ENCODE measurements around the gene METTL5.

The METTL5 gene

DNA sequence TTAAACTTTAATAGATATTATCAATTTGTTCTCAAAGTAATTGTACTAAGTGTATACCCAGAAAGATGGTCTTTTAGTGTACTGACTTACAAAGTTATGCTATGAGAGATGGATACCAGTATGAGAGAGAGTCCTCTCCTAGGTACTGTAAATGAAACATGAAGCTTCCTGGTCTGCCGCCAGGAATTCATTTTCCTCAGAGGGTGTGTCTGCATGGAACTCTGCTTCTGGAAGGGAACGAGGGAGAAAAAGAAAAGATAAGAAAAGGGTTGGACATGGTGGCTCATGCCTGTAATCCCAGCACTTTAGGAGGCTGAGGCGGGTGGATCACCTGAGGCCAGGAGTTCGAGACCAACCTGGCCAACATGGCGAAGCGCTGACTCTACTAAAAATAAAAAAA lies 28.3 kb downstream of the METTL5 start:
- TF ChIP-seq ZNF274 (IDR thresholded peaks at IDR 0.05; ENCODE audit: low read depth, low read length) (no peak), SUZ12 (IDR thresholded peaks at IDR 0.05; ENCODE audit: extremely low read depth, insufficient read depth, insufficient read length) (no peak), YY1 (IDR thresholded peaks at IDR 0.05; ENCODE audit: insufficient read depth, insufficient read length) (no peak)

DNA sequence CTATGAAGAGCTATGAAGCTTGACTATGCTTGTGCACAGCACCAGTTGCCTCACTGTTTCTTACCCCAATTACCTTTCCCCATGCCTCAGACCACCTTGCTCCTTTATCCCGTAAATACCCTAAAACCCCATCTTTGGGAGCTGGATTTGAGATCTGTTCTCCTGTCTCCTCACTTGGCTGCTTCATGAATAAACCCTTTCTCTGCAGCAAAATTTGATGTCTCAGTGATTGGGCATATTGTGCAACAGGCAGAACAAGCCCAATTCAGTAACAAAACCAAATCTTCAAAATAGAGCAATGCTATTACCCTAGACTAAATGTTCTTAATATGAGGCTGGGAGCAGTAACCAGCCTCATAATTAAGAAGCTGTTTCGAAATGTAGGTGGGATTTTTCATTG lies 29.5 kb downstream of the METTL5 start:
- TF ChIP-seq SUZ12 (IDR thresholded peaks at IDR 0.05; ENCODE audit: extremely low read depth, insufficient read depth, insufficient read length): no peak
- TF ChIP-seq YY1 (IDR thresholded peaks at IDR 0.05; ENCODE audit: insufficient read depth, insufficient read length): no peak
- TF ChIP-seq ZNF274 (IDR thresholded peaks at IDR 0.05; ENCODE audit: low read depth, low read length): no peak
- no peaks in the 10 kb centered on the region for H3K27me3 ChIP-seq (ENCODE audit: insufficient read depth, insufficient read length)
- H3K4me3 ChIP-seq (ENCODE audit: insufficient read length, low read depth): no peak overlapping the region
- peaks cover 2% of the 10 kb centered on the region for H3K36me3 ChIP-seq (ENCODE audit: insufficient read depth, insufficient read length, low read length)
- no peaks in the 10 kb centered on the region for H3K4me1 ChIP-seq (ENCODE audit: insufficient read depth, insufficient read length)
- DNase-seq (ENCODE audit: low read depth, low spot score): no peak
- H3K9ac ChIP-seq (ENCODE audit: insufficient read length, low read depth): no peak overlapping the region
- peaks cover 4% of the 10 kb centered on the region; the same call in 1 of the 2 replicates for H3K9me3 ChIP-seq (ENCODE audit: insufficient read depth, low read length)

More for the DNA sequence above, 28.3 kb downstream of the METTL5 start:
- Histone ChIP-seq H3K4me3 (ENCODE audit: insufficient read length, low read depth) (no peak overlapping the region), H3K36me3 (ENCODE audit: insufficient read depth, insufficient read length, low read length) (peaks cover 13% of the 10 kb centered on the region), H3K4me1 (ENCODE audit: insufficient read depth, insufficient read length) (no peaks in the 10 kb centered on the region), H3K9me3 (ENCODE audit: insufficient read depth, low read length) (peaks cover 4% of the 10 kb centered on the region; the same call in 1 of the 2 replicates), H3K9ac (ENCODE audit: insufficient read length, low read depth) (no peak overlapping the region), H3K27me3 (ENCODE audit: insufficient read depth, insufficient read length) (no peaks in the 10 kb centered on the region)
- no peak for DNase-seq (ENCODE audit: low read depth, low spot score)

DNA sequence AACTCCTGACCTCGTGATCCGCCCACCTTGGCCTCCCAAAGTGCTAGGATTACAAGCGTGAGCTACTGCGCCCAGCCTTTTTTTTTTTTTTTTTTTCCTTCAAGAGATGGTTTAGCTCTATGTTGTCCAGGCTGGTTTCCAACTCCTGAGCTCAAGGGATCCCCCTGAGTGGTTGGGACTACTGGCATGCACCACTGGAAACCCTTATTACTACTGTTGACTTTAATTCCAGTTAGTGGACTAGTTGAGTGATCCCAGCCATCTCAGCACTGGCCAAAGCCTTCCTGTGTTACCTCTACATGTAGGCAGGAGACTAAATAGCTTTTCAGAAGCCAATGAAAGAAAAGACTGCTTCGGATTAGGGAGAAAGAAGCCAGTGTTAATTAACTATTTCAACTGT lies 34.1 kb downstream of the METTL5 start:
- no peak overlapping the region for H3K4me3 ChIP-seq (ENCODE audit: insufficient read length, low read depth)
- DNase-seq (ENCODE audit: low read depth, low spot score): no peak

GRCh38 chr2:169782513-169782912 lies 42.2 kb downstream of the METTL5 start:
- H3K9ac ChIP-seq (ENCODE audit: insufficient read length, low read depth): no peak overlapping the region
- DNase-seq (ENCODE audit: low read depth, low spot score): no peak
- H3K36me3 ChIP-seq (ENCODE audit: insufficient read depth, insufficient read length, low read length): no peaks in the 10 kb centered on the region
- no peaks in the 10 kb centered on the region for H3K9me3 ChIP-seq (ENCODE audit: insufficient read depth, low read length)
- TF ChIP-seq SUZ12 (IDR thresholded peaks at IDR 0.05; ENCODE audit: extremely low read depth, insufficient read depth, insufficient read length) (no peak), YY1 (IDR thresholded peaks at IDR 0.05; ENCODE audit: insufficient read depth, insufficient read length) (no peak), ZNF274 (IDR thresholded peaks at IDR 0.05; ENCODE audit: low read depth, low read length) (no peak)
- no peaks in the 10 kb centered on the region for H3K27me3 ChIP-seq (ENCODE audit: insufficient read depth, insufficient read length)
- H3K4me3 ChIP-seq (ENCODE audit: insufficient read length, low read depth): no peak overlapping the region
- H3K4me1 ChIP-seq (ENCODE audit: insufficient read depth, insufficient read length): no peaks in the 10 kb centered on the region

More for the DNA sequence above, 34.1 kb downstream of the METTL5 start:
- Histone ChIP-seq H3K36me3 (ENCODE audit: insufficient read depth, insufficient read length, low read length) (no peaks in the 10 kb centered on the region), H3K9ac (ENCODE audit: insufficient read length, low read depth) (no peak overlapping the region), H3K4me1 (ENCODE audit: insufficient read depth, insufficient read length) (no peaks in the 10 kb centered on the region), H3K9me3 (ENCODE audit: insufficient read depth, low read length) (no peaks in the 10 kb centered on the region), H3K27me3 (ENCODE audit: insufficient read depth, insufficient read length) (no peaks in the 10 kb centered on the region)
- TF ChIP-seq ZNF274 (IDR thresholded peaks at IDR 0.05; ENCODE audit: low read depth, low read length) (no peak), YY1 (IDR thresholded peaks at IDR 0.05; ENCODE audit: insufficient read depth, insufficient read length) (no peak), SUZ12 (IDR thresholded peaks at IDR 0.05; ENCODE audit: extremely low read depth, insufficient read depth, insufficient read length) (no peak)

GRCh38 chr2:169781249-169782013 lies 43.3 kb downstream of the METTL5 start:
- TF ChIP-seq ZNF274 (IDR thresholded peaks at IDR 0.05; ENCODE audit: low read depth, low read length) (no peak), SUZ12 (IDR thresholded peaks at IDR 0.05; ENCODE audit: extremely low read depth, insufficient read depth, insufficient read length) (no peak), YY1 (IDR thresholded peaks at IDR 0.05; ENCODE audit: insufficient read depth, insufficient read length) (no peak)
- Histone ChIP-seq H3K9ac (ENCODE audit: insufficient read length, low read depth) (no peak overlapping the region), H3K4me1 (ENCODE audit: insufficient read depth, insufficient read length) (no peaks in the 10 kb centered on the region), H3K9me3 (ENCODE audit: insufficient read depth, low read length) (no peaks in the 10 kb centered on the region), H3K4me3 (ENCODE audit: insufficient read length, low read depth) (no peak overlapping the region), H3K36me3 (ENCODE audit: insufficient read depth, insufficient read length, low read length) (no peaks in the 10 kb centered on the region), H3K27me3 (ENCODE audit: insufficient read depth, insufficient read length) (no peaks in the 10 kb centered on the region)
- DNase-seq (ENCODE audit: low read depth, low spot score): no peak

GRCh38 chr2:169778446-169778845 lies 46.3 kb downstream of the METTL5 start:
- Histone ChIP-seq H3K27me3 (ENCODE audit: insufficient read depth, insufficient read length) (no peaks in the 10 kb centered on the region), H3K36me3 (ENCODE audit: insufficient read depth, insufficient read length, low read length) (no peaks in the 10 kb centered on the region), H3K4me1 (ENCODE audit: insufficient read depth, insufficient read length) (no peaks in the 10 kb centered on the region), H3K9me3 (ENCODE audit: insufficient read depth, low read length) (no peaks in the 10 kb centered on the region), H3K4me3 (ENCODE audit: insufficient read length, low read depth) (no peak overlapping the region), H3K9ac (ENCODE audit: insufficient read length, low read depth) (no peak overlapping the region)
- no peak for TF ChIP-seq SUZ12 (IDR thresholded peaks at IDR 0.05; ENCODE audit: extremely low read depth, insufficient read depth, insufficient read length)
- TF ChIP-seq YY1 (IDR thresholded peaks at IDR 0.05; ENCODE audit: insufficient read depth, insufficient read length): no peak
- no peak for TF ChIP-seq ZNF274 (IDR thresholded peaks at IDR 0.05; ENCODE audit: low read depth, low read length)
- no peak for DNase-seq (ENCODE audit: low read depth, low spot score)

- no peaks in the 10 kb centered on the region for H3K36me3 ChIP-seq (ENCODE audit: insufficient read depth, insufficient read length, low read length)
- H3K4me3 ChIP-seq (ENCODE audit: insufficient read length, low read depth): no peak overlapping the region
- no peaks in the 10 kb centered on the region for H3K4me1 ChIP-seq (ENCODE audit: insufficient read depth, insufficient read length)
- no peaks in the 10 kb centered on the region for H3K27me3 ChIP-seq (ENCODE audit: insufficient read depth, insufficient read length)
- H3K9me3 ChIP-seq (ENCODE audit: insufficient read depth, low read length): no peaks in the 10 kb centered on the region
- TF ChIP-seq SUZ12 (IDR thresholded peaks at IDR 0.05; ENCODE audit: extremely low read depth, insufficient read depth, insufficient read length) (no peak), ZNF274 (IDR thresholded peaks at IDR 0.05; ENCODE audit: low read depth, low read length) (no peak), YY1 (IDR thresholded peaks at IDR 0.05; ENCODE audit: insufficient read depth, insufficient read length) (no peak)
- no peak overlapping the region for H3K9ac ChIP-seq (ENCODE audit: insufficient read length, low read depth)
- DNase-seq (ENCODE audit: low read depth, low spot score): no peak
Measured at GRCh38 chr2:169776252-169776761, 48.4 kb downstream of the METTL5 start.
